ENCODE data around the gene VEGFA. TPM values are rescaled to one million over a fixed set of nuclear protein-coding genes. Genes with fewer than 3 reads are reported as not detected.

The VEGFA gene
- polyA plus RNA-seq, 1 experiment = 189 TPM

DNA sequence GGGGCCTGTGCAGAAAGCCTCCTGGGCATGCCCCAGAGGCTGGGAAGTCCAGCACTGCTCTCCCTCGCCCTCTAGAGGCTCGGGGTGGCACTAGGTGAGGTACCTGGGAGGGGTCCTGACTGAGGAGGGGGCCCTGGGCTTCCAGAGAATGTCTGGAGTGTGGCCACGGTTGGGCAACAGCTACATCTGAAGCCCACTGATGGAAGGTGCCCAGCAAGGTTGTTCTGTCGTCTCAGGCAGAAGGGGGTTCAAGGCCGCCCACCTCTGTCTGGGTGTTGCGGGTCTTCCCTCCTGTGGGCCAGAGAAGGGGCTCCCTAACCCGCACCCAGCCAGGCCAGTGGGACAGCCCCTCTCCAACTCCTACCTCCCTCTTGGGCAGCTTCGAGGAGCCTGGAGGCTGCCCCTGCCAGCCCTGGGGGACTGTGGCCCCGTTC is 11.4 kb upstream of the VEGFA start:
- H3K27me3 ChIP-seq (ENCODE audit: control insufficient read depth, insufficient read depth, low read length) = peaks cover 34% of the 10 kb centered on the region
- CTCF ChIA-PET = interaction anchor here (0.9 to 3.1 kb wide), 3 partner anchors 10 to 92 kb away, joined by 3 to 22 read pairs (median 4); partner anchors contain the start of gene VEGFA

DNA sequence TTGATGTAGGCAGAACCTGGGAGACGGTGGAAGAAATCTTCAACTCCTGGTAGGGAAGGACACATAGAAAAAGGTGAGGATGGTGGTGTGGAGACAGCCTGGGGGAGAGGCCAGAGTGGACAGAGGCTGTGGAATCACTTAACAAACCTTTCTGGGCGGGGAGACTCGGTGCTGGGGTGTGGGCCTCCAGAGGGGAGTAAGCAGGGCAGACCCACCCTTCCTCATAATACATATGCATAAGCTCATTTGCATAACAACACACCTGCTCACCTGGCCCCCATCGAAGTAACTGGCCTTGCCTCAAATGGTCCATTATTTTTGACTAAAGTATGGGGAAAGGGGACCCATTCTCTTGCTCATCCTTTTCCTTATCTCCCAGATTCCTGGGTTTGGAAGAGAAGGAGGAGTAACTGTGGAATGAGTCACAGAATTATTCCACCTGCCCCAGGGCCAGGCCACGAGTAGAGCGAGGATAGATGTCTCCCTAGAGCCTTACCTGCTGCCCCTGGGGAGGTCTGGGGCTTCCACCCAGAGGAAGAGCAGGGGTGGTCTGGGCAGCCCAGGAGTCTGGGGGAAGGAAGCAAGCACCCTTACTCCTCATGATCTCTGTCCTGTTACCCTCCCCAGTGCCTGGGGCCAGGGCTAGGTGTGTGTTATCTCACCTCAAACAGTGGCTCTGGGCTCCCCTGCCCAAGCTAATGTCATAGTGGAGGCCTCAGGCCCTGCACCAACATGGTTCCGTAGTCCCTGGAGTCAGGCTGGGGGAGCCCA is 10.7 kb upstream of the VEGFA start:
- ChIA-PET POLR2A (no interaction called here), CTCF (interaction anchor here (0.9 to 3.1 kb wide), 3 partner anchors 10 to 92 kb away, joined by 3 to 22 read pairs (median 4); partner anchors contain the start of gene VEGFA)
- Histone ChIP-seq H3K27me3 (ENCODE audit: control insufficient read depth, insufficient read depth, low read length) (peaks cover 32% of the 10 kb centered on the region), H3K27ac (ENCODE audit: low read depth, low read length) (no peak overlapping the region), H3K4me3 (ENCODE audit: low read depth, low read length) (no peak overlapping the region), H3K9me3 (ENCODE audit: control insufficient read depth, insufficient read depth, low read length) (no peaks in the 10 kb centered on the region)
- TF ChIP-seq, protein P1, sequence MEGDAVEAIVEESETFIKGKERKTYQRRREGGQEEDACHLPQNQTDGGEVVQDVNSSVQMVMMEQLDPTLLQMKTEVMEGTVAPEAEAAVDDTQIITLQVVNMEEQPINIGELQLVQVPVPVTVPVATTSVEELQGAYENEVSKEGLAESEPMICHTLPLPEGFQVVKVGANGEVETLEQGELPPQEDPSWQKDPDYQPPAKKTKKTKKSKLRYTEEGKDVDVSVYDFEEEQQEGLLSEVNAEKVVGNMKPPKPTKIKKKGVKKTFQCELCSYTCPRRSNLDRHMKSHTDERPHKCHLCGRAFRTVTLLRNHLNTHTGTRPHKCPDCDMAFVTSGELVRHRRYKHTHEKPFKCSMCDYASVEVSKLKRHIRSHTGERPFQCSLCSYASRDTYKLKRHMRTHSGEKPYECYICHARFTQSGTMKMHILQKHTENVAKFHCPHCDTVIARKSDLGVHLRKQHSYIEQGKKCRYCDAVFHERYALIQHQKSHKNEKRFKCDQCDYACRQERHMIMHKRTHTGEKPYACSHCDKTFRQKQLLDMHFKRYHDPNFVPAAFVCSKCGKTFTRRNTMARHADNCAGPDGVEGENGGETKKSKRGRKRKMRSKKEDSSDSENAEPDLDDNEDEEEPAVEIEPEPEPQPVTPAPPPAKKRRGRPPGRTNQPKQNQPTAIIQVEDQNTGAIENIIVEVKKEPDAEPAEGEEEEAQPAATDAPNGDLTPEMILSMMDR (IDR thresholded peaks at IDR 0.05; ENCODE audit: low read depth, low read length) = no peak
- no peak for DNase-seq (ENCODE audit: low read depth, low spot score)

More for the DNA sequence above, 11.4 kb upstream of the VEGFA start:
- POLR2A ChIA-PET = no interaction called here
- TF ChIP-seq, protein P1 (IDR thresholded peaks at IDR 0.05; ENCODE audit: low read depth, low read length) = peak; percentile 65
- DNase-seq (ENCODE audit: low read depth, low spot score) = no peak
- Histone ChIP-seq H3K4me3 (ENCODE audit: low read depth, low read length) (no peak overlapping the region), H3K27ac (ENCODE audit: low read depth, low read length) (no peak overlapping the region), H3K9me3 (ENCODE audit: control insufficient read depth, insufficient read depth, low read length) (no peaks in the 10 kb centered on the region)

DNA sequence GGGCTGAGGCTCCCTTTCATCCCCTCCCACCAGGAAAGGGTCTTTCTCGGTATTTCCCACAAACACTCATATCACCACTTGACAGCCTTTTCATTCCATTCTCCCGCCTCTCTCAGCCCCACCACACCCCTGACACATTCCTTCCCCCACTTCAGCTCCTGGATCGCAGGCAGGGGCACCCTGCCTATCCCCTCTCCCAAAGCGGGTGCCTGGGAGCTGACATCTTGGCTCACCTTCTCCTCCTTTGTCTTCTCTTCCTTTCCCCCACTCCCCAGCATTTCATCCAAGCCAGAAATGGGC is 10.2 kb upstream of the VEGFA start:
- H3K27ac ChIP-seq (ENCODE audit: low read depth, low read length) = no peak overlapping the region
- no peak overlapping the region for H3K4me3 ChIP-seq (ENCODE audit: low read depth, low read length)
- TF ChIP-seq, protein P1 (IDR thresholded peaks at IDR 0.05; ENCODE audit: low read depth, low read length) = no peak
- no peaks in the 10 kb centered on the region for H3K9me3 ChIP-seq (ENCODE audit: control insufficient read depth, insufficient read depth, low read length)
- CTCF ChIA-PET = interaction anchor here (3.1 kb wide), 1 partner anchor 10 kb away, joined by 22 read pairs; the partner anchor contains the start of gene VEGFA
- peaks cover 32% of the 10 kb centered on the region for H3K27me3 ChIP-seq (ENCODE audit: control insufficient read depth, insufficient read depth, low read length)
- POLR2A ChIA-PET = no interaction called here
- no peak for DNase-seq (ENCODE audit: low read depth, low spot score)

DNA sequence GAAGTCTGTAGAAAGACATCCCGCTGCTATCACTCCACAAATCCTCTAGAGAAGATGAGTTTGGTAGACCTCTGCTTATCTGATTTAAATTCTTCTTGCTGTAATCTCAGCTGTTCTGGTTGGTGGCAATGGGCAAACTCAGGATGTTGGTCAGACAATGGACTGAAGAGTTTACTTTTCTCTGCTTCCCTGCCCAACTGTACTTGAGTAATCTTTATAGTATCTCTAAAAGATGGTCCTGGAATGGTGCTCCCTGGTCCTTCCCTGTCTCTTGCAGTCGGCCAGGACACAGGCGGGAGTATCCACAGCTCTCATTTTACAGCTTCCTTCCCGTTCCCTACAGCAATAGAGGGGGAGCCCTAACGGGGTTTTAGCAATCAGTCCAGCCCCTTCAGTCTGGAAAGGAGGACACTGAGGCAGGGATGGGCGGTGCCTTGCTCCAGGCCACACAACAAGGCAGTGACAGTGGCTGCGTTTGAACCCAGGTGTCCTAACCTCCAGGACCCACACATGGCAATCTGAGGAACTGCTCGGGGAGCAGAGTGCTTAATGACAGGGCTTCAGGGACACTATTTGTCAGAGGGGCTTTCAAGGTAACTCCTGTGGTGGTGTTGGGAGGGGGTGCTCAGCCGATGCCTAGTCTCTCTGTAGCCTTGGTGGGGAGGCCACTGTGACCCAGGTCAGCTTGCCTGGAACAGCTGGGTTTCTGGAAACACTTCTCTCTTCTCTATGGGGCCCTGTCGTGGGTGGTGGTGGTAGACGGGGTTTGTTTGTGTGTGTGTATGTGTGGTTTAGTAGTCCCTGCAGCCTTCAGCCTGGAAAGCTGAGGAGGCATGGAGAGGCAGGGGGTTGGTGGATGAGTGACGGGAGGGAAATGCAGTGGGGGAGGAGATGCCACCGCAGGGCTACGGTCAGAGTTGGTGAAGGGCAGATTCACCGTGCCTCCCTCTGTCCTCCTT is 9.5 kb upstream of the VEGFA start:
- no peak overlapping the region for H3K4me3 ChIP-seq (ENCODE audit: low read depth, low read length)
- ChIA-PET CTCF (interaction anchor here (1.2 to 3.1 kb wide), 2 partner anchors 9 to 14 kb away, joined by 5 to 22 read pairs; partner anchors contain the start of gene VEGFA), POLR2A (interaction anchor here (0.6 kb wide), 1 partner anchor 112 kb away, joined by 7 read pairs; no protein-coding TSS in a partner anchor)
- TF ChIP-seq, protein P1 (IDR thresholded peaks at IDR 0.05; ENCODE audit: low read depth, low read length) = no peak
- no peak overlapping the region for H3K27ac ChIP-seq (ENCODE audit: low read depth, low read length)
- peaks cover 27% of the 10 kb centered on the region for H3K27me3 ChIP-seq (ENCODE audit: control insufficient read depth, insufficient read depth, low read length)
- H3K9me3 ChIP-seq (ENCODE audit: control insufficient read depth, insufficient read depth, low read length) = no peaks in the 10 kb centered on the region
- DNase-seq (ENCODE audit: low read depth, low spot score) = no peak

Data from AG04450 (cell line).